ENCODE measurements around the gene TRABD2B. TPM values are rescaled to one million over a fixed set of nuclear protein-coding genes. Genes with fewer than 3 reads are reported as not detected.
"Not testable (repeated sequence)": the region's sequence is repeated elsewhere in the genome, so short reads cannot be mapped to it uniquely, and the experiment has no call there.

Gene TRABD2B
- total RNA-seq, 1 experiment from 2014 or later = 0.05 TPM

DNA sequence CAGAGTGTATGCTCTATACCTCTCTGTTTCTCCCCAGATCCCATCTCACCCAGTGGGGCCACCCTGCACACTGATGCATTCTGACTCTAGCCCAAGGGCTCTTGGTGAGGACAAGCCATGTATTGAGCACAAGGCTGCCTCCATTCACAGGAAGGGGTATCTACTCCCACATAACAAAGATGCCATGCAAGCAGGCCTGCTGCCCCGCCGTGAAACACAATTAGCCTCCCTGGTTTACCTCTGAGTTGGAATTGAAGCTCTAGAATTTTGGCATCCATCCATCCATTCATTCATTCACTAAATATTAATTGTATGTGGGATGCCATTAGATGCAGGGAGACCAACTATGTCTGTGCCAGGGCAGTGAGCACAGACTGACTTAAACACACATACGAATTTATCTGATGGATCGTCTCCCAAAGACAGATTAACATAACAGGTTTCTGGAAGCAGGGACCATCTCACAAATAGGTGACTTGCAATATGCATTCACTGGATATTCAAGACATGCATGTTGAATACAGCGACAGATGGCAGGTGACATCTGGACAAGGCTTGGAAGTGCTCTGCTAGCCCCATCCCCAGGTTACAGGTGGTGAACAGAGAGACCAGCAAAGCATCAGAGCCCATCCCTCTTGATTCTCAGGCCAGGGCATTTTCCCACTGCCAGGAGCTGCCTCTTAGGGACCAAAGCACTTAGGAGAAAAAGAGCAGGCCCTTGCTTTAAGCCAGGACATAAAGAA is 34.3 kb downstream of the TRABD2B start:
- no peak overlapping the region for H3K4me3 ChIP-seq (replicated peaks in 1 of 2; ENCODE audit: low read depth in 1 of 2, low read length in 2 of 2)
- no peak overlapping the region for H2AFZ ChIP-seq (ENCODE audit: low read depth, low read length, poor library complexity, severe bottlenecking)
- ChIA-PET RAD21 (ENCODE audit: low non-redundant PET in 1 of 2, low total read pairs in 2 of 2, uncharacterized antibody in 2 of 2, unreplicated experiment in 2 of 2) (no interaction called here), POLR2A (no interaction called here), CTCF (no interaction called here)
- no peaks in the 10 kb centered on the region for H3K79me2 ChIP-seq (ENCODE audit: insufficient read depth, low read length)
- H3K36me3 ChIP-seq (ENCODE audit: control insufficient read depth in 1 of 2, insufficient read depth in 2 of 2, low read length in 2 of 2) = no peaks in the 10 kb centered on the region
- no peak overlapping the region for H3K4me2 ChIP-seq (ENCODE audit: low read length)
- TF ChIP-seq YY1 (IDR thresholded peaks at IDR 0.05; ENCODE audit: extremely low read depth, insufficient replicate concordance, low read depth, low read length) = no peak
- no peak for TF ChIP-seq SIN3A (IDR thresholded peaks at IDR 0.05; ENCODE audit: low read depth)
- TF ChIP-seq RAD21 (IDR thresholded peaks at IDR 0.05; ENCODE audit: low read depth) = no peak
- TF ChIP-seq CTCF (IDR thresholded peaks at IDR 0.05 in 2 of 3, conservative IDR thresholded peaks at IDR 0.05 in 1 of 3; ENCODE audit: borderline replicate concordance in 1 of 3, insufficient read depth in 1 of 3, low read depth in 2 of 3, low read length in 2 of 3) = no peak
- TF ChIP-seq CEBPB (IDR thresholded peaks at IDR 0.05; ENCODE audit: low read depth) = no peak
- no peak for TF ChIP-seq JUND (IDR thresholded peaks at IDR 0.05)
- TF ChIP-seq SRF (IDR thresholded peaks at IDR 0.05; ENCODE audit: low read depth) = no peak
- no peak for TF ChIP-seq EZH2phosphoT487 (IDR thresholded peaks at IDR 0.05; ENCODE audit: borderline replicate concordance)
- no peak for TF ChIP-seq ZFX (IDR thresholded peaks at IDR 0.05)
- TF ChIP-seq TCF7L2 (IDR thresholded peaks at IDR 0.05; ENCODE audit: borderline replicate concordance, extremely low read depth, insufficient read depth, insufficient read length) = no peak
- TF ChIP-seq ELF1 (IDR thresholded peaks at IDR 0.05; ENCODE audit: borderline replicate concordance, low read depth) = no peak
- no peak for ATAC-seq
- no peaks in the 10 kb centered on the region for H3K27me3 ChIP-seq (ENCODE audit: insufficient read depth, low read length)
- intact Hi-C loops (cut with micrococcal nuclease) = no loop called here
- no peaks in the 10 kb centered on the region for H3K9me3 ChIP-seq (ENCODE audit: control insufficient read depth in 1 of 2, insufficient read depth in 1 of 2, low read depth in 1 of 2, low read length in 2 of 2)
- BruUV-seq (replicated peaks) = no TSS peak
- H3K4me1 ChIP-seq (ENCODE audit: control insufficient read depth in 1 of 2, insufficient read depth in 2 of 2, low read length in 2 of 2) = no peaks in the 10 kb centered on the region
- DNase-seq (ENCODE audit: low read depth, low spot score) = no peak
- H3K27ac ChIP-seq (ENCODE audit: low read depth, low read length) = no peak overlapping the region
- no peak overlapping the region for H3K9ac ChIP-seq (ENCODE audit: low read length)
- H4K20me1 ChIP-seq (ENCODE audit: insufficient read depth) = no peaks in the 10 kb centered on the region
- no peaks in the 10 kb centered on the region for H3K9me2 ChIP-seq (ENCODE audit: insufficient read depth)

DNA sequence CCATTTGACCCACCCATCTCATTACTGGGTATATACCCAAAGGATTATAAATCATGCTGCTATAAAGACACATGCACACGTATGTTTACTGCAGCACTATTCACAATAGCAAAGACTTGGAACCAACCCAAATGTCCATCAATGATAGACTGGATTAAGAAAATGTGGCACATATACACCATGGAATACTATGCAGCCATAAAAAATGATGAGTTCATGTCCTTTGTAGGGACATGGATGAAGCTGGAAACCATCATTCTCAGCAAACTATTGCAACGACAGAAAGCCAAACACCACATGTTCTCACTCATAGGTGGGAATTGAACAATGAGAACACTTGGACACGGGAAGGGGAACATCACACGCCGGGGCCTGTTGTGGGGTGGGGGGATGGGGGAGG is 35.4 kb downstream of the TRABD2B start:
- BruUV-seq (replicated peaks); H3K9me3 ChIP-seq (ENCODE audit: control insufficient read depth in 1 of 2, insufficient read depth in 1 of 2, low read depth in 1 of 2, low read length in 2 of 2); H3K4me2 ChIP-seq (ENCODE audit: low read length); H3K9ac ChIP-seq (ENCODE audit: low read length); H3K27me3 ChIP-seq (ENCODE audit: insufficient read depth, low read length); H2AFZ ChIP-seq (ENCODE audit: low read depth, low read length, poor library complexity, severe bottlenecking); H3K79me2 ChIP-seq (ENCODE audit: insufficient read depth, low read length); H3K4me3 ChIP-seq (replicated peaks in 1 of 2; ENCODE audit: low read depth in 1 of 2, low read length in 2 of 2); H3K36me3 ChIP-seq (ENCODE audit: control insufficient read depth in 1 of 2, insufficient read depth in 2 of 2, low read length in 2 of 2); intact Hi-C loops (cut with micrococcal nuclease); ATAC-seq; H3K4me1 ChIP-seq (ENCODE audit: control insufficient read depth in 1 of 2, insufficient read depth in 2 of 2, low read length in 2 of 2); CTCF ChIA-PET; DNase-seq (ENCODE audit: low read depth, low spot score); H3K9me2 ChIP-seq (ENCODE audit: insufficient read depth); POLR2A ChIA-PET; H4K20me1 ChIP-seq (ENCODE audit: insufficient read depth); H3K27ac ChIP-seq (ENCODE audit: low read depth, low read length); RAD21 ChIA-PET (ENCODE audit: low non-redundant PET in 1 of 2, low total read pairs in 2 of 2, uncharacterized antibody in 2 of 2, unreplicated experiment in 2 of 2): not testable (repeated sequence)

DNA sequence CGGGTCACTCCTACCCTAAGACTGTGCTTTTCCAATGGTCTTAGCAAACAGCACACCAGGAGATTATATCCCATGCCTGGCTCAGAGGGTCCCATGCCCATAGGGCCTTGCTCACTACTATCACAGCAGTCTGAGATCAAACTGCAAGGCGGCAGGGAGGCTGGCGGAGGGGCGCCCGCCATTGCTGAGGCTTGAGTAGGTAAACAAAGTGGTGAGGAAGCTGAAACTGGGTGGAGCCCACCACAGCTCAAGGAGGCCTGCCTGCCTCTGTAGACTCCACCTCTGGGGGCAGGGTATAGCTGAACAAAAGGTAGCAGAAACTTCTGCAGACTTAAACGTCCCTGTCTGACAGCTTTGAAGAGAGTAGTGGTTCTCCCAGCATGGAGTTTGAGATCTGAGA is 40.7 kb downstream of the TRABD2B start:
- intact Hi-C loops (cut with micrococcal nuclease); RAD21 ChIA-PET (ENCODE audit: low non-redundant PET in 1 of 2, low total read pairs in 2 of 2, uncharacterized antibody in 2 of 2, unreplicated experiment in 2 of 2); CTCF ChIA-PET; H2AFZ ChIP-seq (ENCODE audit: low read depth, low read length, poor library complexity, severe bottlenecking); H3K27ac ChIP-seq (ENCODE audit: low read depth, low read length); H3K4me3 ChIP-seq (replicated peaks in 1 of 2; ENCODE audit: low read depth in 1 of 2, low read length in 2 of 2); H3K9me3 ChIP-seq (ENCODE audit: control insufficient read depth in 1 of 2, insufficient read depth in 1 of 2, low read depth in 1 of 2, low read length in 2 of 2); H3K4me2 ChIP-seq (ENCODE audit: low read length); ATAC-seq; H3K9me2 ChIP-seq (ENCODE audit: insufficient read depth); POLR2A ChIA-PET; H3K9ac ChIP-seq (ENCODE audit: low read length); DNase-seq (ENCODE audit: low read depth, low spot score); H3K4me1 ChIP-seq (ENCODE audit: control insufficient read depth in 1 of 2, insufficient read depth in 2 of 2, low read length in 2 of 2); H4K20me1 ChIP-seq (ENCODE audit: insufficient read depth); H3K27me3 ChIP-seq (ENCODE audit: insufficient read depth, low read length); H3K36me3 ChIP-seq (ENCODE audit: control insufficient read depth in 1 of 2, insufficient read depth in 2 of 2, low read length in 2 of 2); BruUV-seq (replicated peaks); H3K79me2 ChIP-seq (ENCODE audit: insufficient read depth, low read length): not testable (repeated sequence)

Measured in HCT116 (cell line).